K562 (cell line): ENCODE results near the gene CALHM1. TPM values are rescaled to one million over a fixed set of nuclear protein-coding genes. Genes with fewer than 3 reads are reported as not detected.

ENCODE experiments used
- CBX2 ChIP-seq: fragments of 200-600 bp; sonication (generic); IDR thresholded peaks from one replicate; pipeline ENCODE4 v1.6.1; 2012; ENCODE audit warnings: mild to moderate bottlenecking, low read length, inconsistent platforms; ENCODE audit not compliant: insufficient read depth, poor library complexity, severe bottlenecking
- CGGBP1 ChIP-seq: fragments of 250-450 bp; sonication (Bioruptor Pico); IDR thresholded peaks from 2 replicates; pipeline ENCODE4 v1.9.0; 2021; ENCODE audit warnings: mild to moderate bottlenecking
- CREB1 ChIP-seq, 2 experiments: sonication (generic) in 1 of 2; formaldehyde crosslinking in 1 of 2; IDR thresholded peaks; 2 replicates each; pipeline versions ENCODE4 v1.6.1 to v1.8.0; 2012 to 2022; ENCODE audit warnings: inconsistent platforms in 1 of 2, mild to moderate bottlenecking in 1 of 2, missing genetic modification reagents in 1 of 2, moderate library complexity in 1 of 2
- ETS2 ChIP-seq: IDR thresholded peaks from 2 replicates; pipeline ENCODE4 v1.6.1; 2016; ENCODE audit warnings: borderline replicate concordance, missing genetic modification characterization, mild to moderate bottlenecking, moderate library complexity, missing compliant biosample characterization; ENCODE audit not compliant: poor library complexity, severe bottlenecking
- FIP1L1 ChIP-seq: fragments of 200-400 bp; formaldehyde crosslinking; IDR thresholded peaks from 2 replicates; pipeline ENCODE4 v1.6.1; 2018; ENCODE audit warnings: mild to moderate bottlenecking, low read depth, low read length; ENCODE audit not compliant: poor library complexity, severe bottlenecking
- HNRNPLL ChIP-seq: fragments of 200-400 bp; formaldehyde crosslinking; IDR thresholded peaks from 2 replicates; pipeline ENCODE4 v1.6.1; 2017; ENCODE audit warnings: low read length, low read depth, mild to moderate bottlenecking; ENCODE audit not compliant: poor library complexity, severe bottlenecking
- PCBP2 ChIP-seq: fragments of 200-400 bp; formaldehyde crosslinking; IDR thresholded peaks from 2 replicates; pipeline ENCODE4 v1.6.1; 2018; ENCODE audit warnings: low read length, low read depth, mild to moderate bottlenecking, moderate library complexity; ENCODE audit not compliant: poor library complexity, severe bottlenecking
- POLR2AphosphoS2 ChIP-seq: IDR thresholded peaks from 2 replicates; pipeline ENCODE4 v1.6.1; 2012; ENCODE audit warnings: low read length, improper control_type of control experiment
- SETDB1 ChIP-seq: IDR thresholded peaks from one replicate; pipeline ENCODE4 v1.6.1; 2012; ENCODE audit warnings: low read length, control low read depth, inconsistent platforms
- TSHZ1 ChIP-seq: fragments of 250-450 bp; sonication (Bioruptor Pico); IDR thresholded peaks from 2 replicates; pipeline ENCODE4 v1.4.0; 2020; ENCODE audit warnings: mild to moderate bottlenecking, moderate library complexity
- ZFPM2 ChIP-seq: fragments of 250-450 bp; sonication (Bioruptor Pico); IDR thresholded peaks from 2 replicates; pipeline ENCODE4 v1.5.1; 2022; ENCODE audit warnings: mild to moderate bottlenecking
- ZNF224 ChIP-seq: sonication (generic); formaldehyde crosslinking; IDR thresholded peaks from 2 replicates; pipeline ENCODE4 v1.8.0; 2022; ENCODE audit warnings: mild to moderate bottlenecking, missing genetic modification reagents
- ZNF408 ChIP-seq: fragments of 250-450 bp; sonication (Bioruptor Pico); IDR thresholded peaks from 2 replicates; pipeline ENCODE4 v1.4.0; 2020; ENCODE audit warnings: low read depth, mild to moderate bottlenecking, moderate library complexity
- ZNF436 ChIP-seq: fragments of 250-450, 450-650 bp; sonication (Bioruptor Pico); formaldehyde crosslinking; IDR thresholded peaks from 2 replicates; pipeline ENCODE4 v1.7.0; 2020; ENCODE audit warnings: mild to moderate bottlenecking
- polyA plus RNA-seq, 8 experiments: library from polyadenylated mRNA; depleted of rRNA in 4 of 8; stranded (reverse) in 5 of 8; unstranded in 3 of 8; fragments of >200 nt; fragmentation: Nextera tagmentation in 2 of 8; fragmentation: Illumina TruSeq in 1 of 8; extraction: Ambion mirVana in 2 of 8; extraction: Trizol in 1 of 8; gene quantifications; 2 replicates each; pipeline versions ENCODE4 v1.2.1 to v1.2.3, GENCODE V29; 2011 to 2014; ENCODE audit warnings: inconsistent platforms in 1 of 8, missing spikeins in 1 of 8
- total RNA-seq, 7 experiments: library from RNA; depleted of rRNA in 6 of 7; stranded (reverse); fragments of >200 nt in 6 of 7; fragmentation: Illumina TruSeq in 2 of 7; extraction: Trizol in 2 of 7; gene quantifications; 2 replicates each; pipeline versions ENCODE4 v1.2.1 to v1.2.3, GENCODE V29; 2011 to 2021; ENCODE audit warnings: low replicate concordance in 1 of 7
- TF ChIP-seq, protein P1 (sequence below): fragments of 200-400 bp; formaldehyde crosslinking; IDR thresholded peaks from 2 replicates; pipeline ENCODE4 v1.6.1; 2017; ENCODE audit warnings: mild to moderate bottlenecking, low read depth, low read length, moderate library complexity
- TF ChIP-seq, protein P2 (sequence below), 2 experiments: fragments of 450-650 bp in 1 of 2; sonication (generic) in 1 of 2; formaldehyde crosslinking; conservative IDR thresholded peaks; 2 replicates each; pipeline versions ENCODE4 v1.4.0 to v1.8.1; 2020 to 2022; ENCODE audit warnings: mild to moderate bottlenecking in 1 of 2, missing genetic modification reagents in 1 of 2

Gene CALHM1
- total and polyA plus RNA-seq, 9 of the 15 experiments (the other 6 are each of a cell fraction or from before 2014, with no cell fraction given): 0.03 TPM; not detected in 8

DNA sequence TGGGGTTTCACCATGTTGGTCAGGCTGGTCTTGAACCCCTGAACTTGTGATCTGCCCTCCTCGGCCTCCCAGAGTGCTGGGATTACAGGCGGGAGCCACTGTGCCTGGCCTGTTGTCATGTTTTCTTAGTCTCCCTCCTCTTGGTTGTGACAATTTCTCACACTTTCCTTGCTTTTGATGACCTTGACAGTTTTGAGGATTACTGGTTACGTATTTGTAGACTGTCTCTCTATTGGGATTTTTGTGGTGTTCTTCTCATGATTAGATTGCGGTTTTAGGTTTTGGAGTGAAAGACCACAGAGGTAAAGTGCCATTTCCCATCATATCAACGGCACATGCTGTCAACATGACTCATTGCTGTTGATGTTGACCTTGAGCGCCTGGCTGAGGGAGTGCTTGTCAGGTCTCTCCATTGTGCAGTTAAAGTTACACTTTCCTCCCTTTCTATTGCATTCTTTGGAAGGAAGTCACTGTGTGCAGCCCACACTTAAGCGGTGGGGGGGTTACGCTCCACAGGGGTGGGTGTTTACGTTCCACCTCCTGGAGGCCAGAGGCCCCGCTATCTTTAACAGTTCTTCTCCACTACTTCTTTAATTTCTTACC is 45.6 kb upstream of the CALHM1 start (continued):
- TF ChIP-seq CBX2 (no peak), TSHZ1 (CRISPR knock-in tag) (no peak), FIP1L1 (no peak), CGGBP1 (CRISPR knock-in tag) (no peak), HNRNPLL (no peak), PCBP2 (no peak), ZFPM2 (no peak), ZNF436 (CRISPR knock-in tag) (no peak), ETS2 (tag) (no peak), POLR2AphosphoS2 (no peak), SETDB1 (no peak), ZNF224 (no peak), ZNF408 (CRISPR knock-in tag) (no peak), CREB1 (IDR thresholded peaks at IDR 0.05) (peak; percentile 35; the same call in 1 of the 2 replicates), CREB1 (CRISPR knock-in tag; IDR thresholded peaks at IDR 0.05) (no peak)
- TF ChIP-seq, protein P1, sequence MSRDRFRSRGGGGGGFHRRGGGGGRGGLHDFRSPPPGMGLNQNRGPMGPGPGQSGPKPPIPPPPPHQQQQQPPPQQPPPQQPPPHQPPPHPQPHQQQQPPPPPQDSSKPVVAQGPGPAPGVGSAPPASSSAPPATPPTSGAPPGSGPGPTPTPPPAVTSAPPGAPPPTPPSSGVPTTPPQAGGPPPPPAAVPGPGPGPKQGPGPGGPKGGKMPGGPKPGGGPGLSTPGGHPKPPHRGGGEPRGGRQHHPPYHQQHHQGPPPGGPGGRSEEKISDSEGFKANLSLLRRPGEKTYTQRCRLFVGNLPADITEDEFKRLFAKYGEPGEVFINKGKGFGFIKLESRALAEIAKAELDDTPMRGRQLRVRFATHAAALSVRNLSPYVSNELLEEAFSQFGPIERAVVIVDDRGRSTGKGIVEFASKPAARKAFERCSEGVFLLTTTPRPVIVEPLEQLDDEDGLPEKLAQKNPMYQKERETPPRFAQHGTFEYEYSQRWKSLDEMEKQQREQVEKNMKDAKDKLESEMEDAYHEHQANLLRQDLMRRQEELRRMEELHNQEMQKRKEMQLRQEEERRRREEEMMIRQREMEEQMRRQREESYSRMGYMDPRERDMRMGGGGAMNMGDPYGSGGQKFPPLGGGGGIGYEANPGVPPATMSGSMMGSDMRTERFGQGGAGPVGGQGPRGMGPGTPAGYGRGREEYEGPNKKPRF: no peak
- TF ChIP-seq, protein P2, sequence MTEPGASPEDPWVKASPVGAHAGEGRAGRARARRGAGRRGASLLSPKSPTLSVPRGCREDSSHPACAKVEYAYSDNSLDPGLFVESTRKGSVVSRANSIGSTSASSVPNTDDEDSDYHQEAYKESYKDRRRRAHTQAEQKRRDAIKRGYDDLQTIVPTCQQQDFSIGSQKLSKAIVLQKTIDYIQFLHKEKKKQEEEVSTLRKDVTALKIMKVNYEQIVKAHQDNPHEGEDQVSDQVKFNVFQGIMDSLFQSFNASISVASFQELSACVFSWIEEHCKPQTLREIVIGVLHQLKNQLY (CRISPR knock-in tag; conservative IDR thresholded peaks at IDR 0.05): no peak
